GM18526 (cell line): Measurements from ENCODE around the gene SIGLEC12.

Source experiments
- POLR2A ChIP-seq: IDR thresholded peaks from 3 replicates; pipeline ENCODE4 v1.6.1; 2011; ENCODE audit not compliant: insufficient read length; ENCODE audit errors: extremely low read depth

Gene SIGLEC12

DNA sequence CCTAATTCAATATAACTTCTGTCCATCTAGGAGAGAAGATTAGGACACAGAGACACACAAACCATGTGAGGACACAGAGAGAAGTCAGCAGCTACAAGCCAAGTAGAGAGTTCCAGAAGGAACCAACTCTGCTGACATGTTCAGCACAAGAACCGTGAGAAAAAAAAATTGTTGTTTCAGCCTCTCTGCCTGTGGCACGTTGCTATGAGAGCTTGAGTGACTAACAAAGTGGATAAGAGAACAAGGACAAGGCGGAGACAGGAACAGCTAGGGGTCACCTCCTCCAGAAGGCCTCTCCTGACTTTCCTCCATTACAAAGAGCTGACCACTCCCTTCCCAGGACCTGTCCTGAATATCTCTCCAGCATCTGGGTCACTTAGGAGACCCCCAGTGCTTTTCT lies 5.6 kb upstream of the SIGLEC12 start:
- TF ChIP-seq POLR2A, result no peak

- TF ChIP-seq POLR2A, result no peak
Measured at GRCh38 chr19:51505904-51506303, 4.3 kb upstream of the SIGLEC12 start.

DNA sequence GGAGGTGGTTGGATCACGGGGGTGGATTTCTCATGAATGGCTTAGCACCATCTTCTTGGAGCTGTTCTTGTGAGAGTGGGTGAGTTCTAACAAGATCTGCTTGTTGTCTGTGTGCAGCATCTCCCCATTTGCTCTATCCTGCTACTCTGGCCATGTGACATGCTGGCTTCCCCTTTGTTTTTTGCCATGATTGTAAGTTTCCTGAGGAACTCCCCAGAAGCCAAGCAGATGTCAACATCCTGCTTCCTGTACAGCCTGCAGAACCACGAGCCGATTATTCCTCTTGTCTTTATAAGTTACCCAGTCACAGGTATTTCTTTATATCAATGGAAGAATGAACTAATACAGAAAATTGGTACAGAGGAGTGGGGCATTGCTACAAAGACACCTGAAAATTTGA lies 2.3 kb upstream of the SIGLEC12 start:
- no peak for TF ChIP-seq POLR2A

GRCh38 chr19:51503286-51503817 lies 1.8 kb upstream of the SIGLEC12 start:
- no peak for TF ChIP-seq POLR2A

DNA sequence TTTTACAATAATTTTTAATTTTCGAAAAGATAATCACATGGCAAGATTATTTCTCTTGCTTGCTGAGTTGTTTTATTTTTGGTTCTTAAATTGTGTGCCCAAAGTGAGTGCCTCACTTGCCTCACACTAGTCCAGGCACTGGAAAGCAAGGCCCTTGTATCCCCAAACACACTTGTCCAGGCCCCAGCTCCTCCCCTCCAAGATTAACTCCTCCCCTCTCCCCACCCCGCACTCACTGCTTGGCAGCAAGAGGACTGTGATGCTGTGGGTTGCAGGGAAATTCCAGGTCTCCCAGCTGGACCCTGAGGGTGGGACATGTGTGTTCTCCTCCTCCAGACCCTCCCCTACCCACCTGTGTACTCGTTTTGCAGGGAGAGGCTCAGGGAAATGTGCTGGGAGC lies 3.9 kb downstream of the SIGLEC12 start:
- no peak for TF ChIP-seq POLR2A

GRCh38 chr19:51493776-51494175 lies 7.8 kb downstream of the SIGLEC12 start:
- TF ChIP-seq POLR2A, result no peak

DNA sequence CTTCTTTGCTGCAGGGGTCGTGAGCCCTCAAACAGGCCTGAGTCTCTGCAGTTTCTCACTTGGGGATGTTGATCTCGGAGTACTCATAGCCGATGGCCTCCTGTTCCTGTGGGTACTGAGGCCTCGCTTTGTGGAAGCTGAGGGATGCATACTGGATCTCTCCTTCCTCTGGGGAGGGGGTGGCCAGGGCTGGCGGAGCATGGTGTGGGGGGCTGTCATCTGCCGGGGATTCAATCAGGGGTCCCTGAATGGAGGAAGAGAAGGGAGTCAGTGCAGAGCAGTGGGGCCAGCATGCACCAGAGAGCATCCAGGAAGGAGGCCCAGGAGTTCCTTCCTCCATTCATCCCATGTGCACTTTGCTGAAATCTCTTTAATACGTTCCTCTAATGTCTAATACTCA lies 10.0 kb downstream of the SIGLEC12 start:
- TF ChIP-seq POLR2A, result no peak

- TF ChIP-seq POLR2A, result no peak
Measured at GRCh38 chr19:51490676-51491075, 10.9 kb downstream of the SIGLEC12 start.

GRCh38 chr19:51489113-51489512 lies 12.5 kb downstream of the SIGLEC12 start:
- TF ChIP-seq POLR2A, result no peak

DNA sequence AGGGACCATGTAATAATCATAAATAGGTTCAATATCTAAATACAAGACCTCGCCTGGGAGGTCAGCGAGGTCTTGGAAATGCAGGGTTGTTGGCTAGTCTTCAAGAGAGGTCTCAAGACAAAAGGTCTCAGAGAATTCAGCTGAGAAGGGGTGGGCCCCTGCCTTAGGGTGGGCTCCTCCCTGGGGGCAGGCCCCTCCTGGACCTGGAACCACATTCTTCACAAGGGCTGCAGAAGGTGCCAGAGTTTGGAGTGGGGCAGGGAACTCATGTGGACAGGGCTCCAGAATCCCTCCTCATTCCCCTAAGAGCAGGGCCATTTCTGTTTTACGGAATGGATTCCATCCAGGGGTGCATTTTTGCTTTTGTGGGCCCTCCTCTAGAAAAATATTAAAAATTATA lies 13.1 kb downstream of the SIGLEC12 start:
- no peak for TF ChIP-seq POLR2A

DNA sequence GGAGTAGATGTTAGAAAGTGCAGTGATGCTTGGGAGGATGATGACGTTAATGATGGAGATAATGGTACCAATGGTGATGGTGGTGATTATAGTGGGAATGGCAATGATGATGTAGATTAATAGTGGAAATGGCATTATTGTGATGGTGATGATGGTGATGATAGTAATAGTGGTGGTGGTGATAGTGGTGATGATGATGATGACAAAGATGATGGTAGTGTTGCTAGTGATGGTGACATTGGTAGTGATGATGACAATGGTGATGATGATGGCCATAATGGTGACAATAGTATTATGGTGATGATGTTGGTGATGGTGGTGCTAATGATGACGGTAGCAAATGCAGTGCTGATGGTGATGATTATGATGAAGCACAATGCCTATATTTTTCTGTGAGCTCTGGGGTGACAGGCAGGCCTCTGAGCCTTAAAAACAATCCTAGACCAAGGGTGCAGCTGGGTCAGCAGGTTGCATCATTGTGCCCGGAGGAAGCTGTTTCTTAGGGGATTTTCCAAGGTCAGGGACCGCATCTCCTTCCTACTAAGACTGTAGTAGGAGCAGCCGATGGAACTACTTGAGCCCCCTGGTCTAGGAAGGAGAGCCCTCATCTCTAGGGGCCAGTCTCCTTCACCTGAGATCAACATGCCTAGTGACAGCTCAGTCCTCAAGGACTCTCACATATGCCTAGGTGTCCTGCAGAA lies 15.5 kb downstream of the SIGLEC12 start:
- no peak for TF ChIP-seq POLR2A

- TF ChIP-seq POLR2A, result no peak
Measured at GRCh38 chr19:51480590-51480989, 21.0 kb downstream of the SIGLEC12 start.

DNA sequence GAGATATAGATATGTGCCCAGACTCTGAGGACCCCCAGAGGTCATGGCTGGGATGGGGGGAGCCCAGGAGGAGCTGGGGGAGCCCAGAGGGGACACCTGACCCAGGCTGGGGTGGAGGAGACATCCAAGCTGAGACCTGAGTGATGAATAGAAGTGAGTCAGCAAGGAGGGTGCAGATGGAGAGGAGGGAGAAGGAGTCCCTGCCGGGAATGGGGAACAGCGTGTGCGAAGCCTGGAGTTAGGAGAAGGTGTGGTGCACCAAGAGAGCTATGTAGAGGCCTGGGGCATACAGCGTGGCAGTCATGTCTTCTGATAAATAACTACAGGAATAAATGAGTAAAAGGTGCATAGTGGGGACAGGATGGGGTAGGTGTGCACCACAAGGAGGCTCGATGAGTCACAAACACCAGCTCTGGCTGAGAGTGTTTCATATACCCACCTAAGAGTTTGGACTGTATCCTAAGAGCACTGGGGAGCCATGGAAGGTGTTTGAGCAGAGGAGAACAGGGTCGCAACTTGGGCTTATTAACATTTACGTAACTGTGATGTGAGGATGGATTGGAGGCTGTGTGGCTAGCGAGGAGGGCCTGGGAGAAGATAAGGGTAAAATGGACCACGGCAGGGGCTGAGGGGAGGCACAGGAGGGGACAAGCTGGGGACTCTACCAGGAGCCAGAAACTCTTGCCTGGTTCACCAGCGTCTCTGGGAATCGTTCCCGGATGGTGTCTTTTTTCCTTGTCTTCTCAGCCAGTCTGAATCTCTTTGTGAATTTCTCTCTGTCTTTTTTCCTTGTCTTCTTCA lies 21.9 kb downstream of the SIGLEC12 start:
- no peak for TF ChIP-seq POLR2A

DNA sequence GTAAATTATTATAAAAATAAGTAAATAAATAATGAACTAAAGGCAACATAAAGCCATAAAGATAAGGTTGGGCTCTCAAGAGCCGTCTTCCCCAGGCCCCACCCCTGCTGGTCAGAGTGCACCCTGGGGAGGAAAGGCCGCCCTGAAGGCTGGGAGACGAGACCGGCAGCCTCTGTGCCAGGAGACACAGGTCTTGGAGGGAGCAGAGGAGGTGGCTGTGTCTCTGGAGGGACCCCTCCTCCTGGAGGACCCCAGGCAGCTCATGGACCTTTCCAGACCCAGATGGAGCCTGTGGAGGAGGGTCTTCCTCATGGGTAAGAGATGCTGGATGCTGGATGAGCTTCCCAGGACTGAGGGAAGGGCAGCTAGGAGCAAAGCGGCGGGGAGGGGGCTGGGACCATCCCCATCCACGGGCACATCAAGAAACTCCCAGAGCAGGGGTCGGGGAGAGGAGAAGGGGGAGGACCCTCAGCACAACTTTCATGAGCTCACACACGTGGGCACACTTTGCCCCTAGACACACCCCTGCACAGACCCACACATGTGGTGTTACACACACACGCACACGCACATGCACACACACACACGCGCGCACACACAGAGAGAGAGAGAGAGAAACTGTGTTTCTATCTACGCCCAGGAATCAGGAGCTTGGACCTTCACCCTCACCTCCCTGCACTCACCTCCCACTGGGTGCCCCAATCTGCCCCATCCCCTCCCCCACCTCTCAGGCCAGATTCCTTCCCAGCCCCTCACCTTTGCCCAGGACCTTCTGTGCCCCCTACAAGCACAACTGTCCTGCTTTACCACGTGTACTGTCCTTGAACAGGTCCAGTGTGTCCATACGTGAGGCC lies 23.0 kb downstream of the SIGLEC12 start, which contains the start of gene CEACAM18:
Gene CEACAM18 (plus strand): TSS at position 159 of the 854 bp plus-strand sequence.
- TF ChIP-seq POLR2A, result no peak

- no peak for TF ChIP-seq POLR2A
Measured at GRCh38 chr19:51477344-51477743, 24.3 kb downstream of the SIGLEC12 start.
